ENCODE data around the gene SSPN. TPM values are rescaled to one million over a fixed set of nuclear protein-coding genes. Genes with fewer than 3 reads are reported as not detected.

The SSPN gene
- total RNA-seq, 1 donor from 2014 or later = 0.84 TPM

GRCh38 chr12:26193539-26193938 lies 1.8 kb upstream of the SSPN start:
- TF ChIP-seq EZH2phosphoT487 (IDR thresholded peaks at IDR 0.05) (no peak), CTCF (IDR thresholded peaks at IDR 0.05) (no peak), EZH2 (IDR thresholded peaks at IDR 0.05) (no peak)
- Histone ChIP-seq H3F3A (ENCODE audit: low read depth) (no peaks in the 10 kb centered on the region), H3K79me2 (ENCODE audit: low read depth) (no peaks in the 10 kb centered on the region), H3K27ac (no peak overlapping the region), H3K27me3 (peaks cover 61% of the 10 kb centered on the region), H2AFZ (replicated peaks) (no peak overlapping the region), H3K4me1 (peaks cover 5% of the 10 kb centered on the region), H3K36me3 (no peaks in the 10 kb centered on the region), H3K4me3 (no peak overlapping the region), H4K20me1 (ENCODE audit: low read depth) (no peaks in the 10 kb centered on the region), H3K9me3 (ENCODE audit: low read depth) (no peaks in the 10 kb centered on the region), H3K9ac (no peak overlapping the region), H3K4me2 (no peak overlapping the region)
- no peaks in the 10 kb centered on the region for H3K27me3 Mint-ChIP-seq (ENCODE audit: insufficient read depth, low read depth)
- H3K4me1 Mint-ChIP-seq = peaks cover 15% of the 10 kb centered on the region
- no peaks in the 10 kb centered on the region for H3K36me3 Mint-ChIP-seq
- H3K27ac Mint-ChIP-seq = no peak overlapping the region
- H3K9me3 Mint-ChIP-seq = no peaks in the 10 kb centered on the region
- no peak for DNase-seq (ENCODE audit: low spot score)
- H3K4me3 Mint-ChIP-seq = no peak overlapping the region

- peak overlapping the region; percentile 94 for H3K4me3 Mint-ChIP-seq
- H3K9me3 Mint-ChIP-seq = no peaks in the 10 kb centered on the region
- Histone ChIP-seq H4K20me1 (ENCODE audit: low read depth) (no peaks in the 10 kb centered on the region), H3K36me3 (no peaks in the 10 kb centered on the region), H3K27me3 (peaks cover 65% of the 10 kb centered on the region), H3K9me3 (ENCODE audit: low read depth) (no peaks in the 10 kb centered on the region), H3K4me2 (peak overlapping the region; percentile 98), H2AFZ (replicated peaks) (peak overlapping the region; percentile 96), H3F3A (ENCODE audit: low read depth) (no peaks in the 10 kb centered on the region), H3K79me2 (ENCODE audit: low read depth) (no peaks in the 10 kb centered on the region), H3K4me1 (peaks cover 5% of the 10 kb centered on the region), H3K9ac (no peak overlapping the region), H3K27ac (no peak overlapping the region), H3K4me3 (peak overlapping the region; percentile 64)
- H3K36me3 Mint-ChIP-seq = no peaks in the 10 kb centered on the region
- H3K27me3 Mint-ChIP-seq (ENCODE audit: insufficient read depth, low read depth) = no peaks in the 10 kb centered on the region
- no peak for TF ChIP-seq CTCF (IDR thresholded peaks at IDR 0.05)
- peak; percentile 52 for TF ChIP-seq EZH2phosphoT487 (IDR thresholded peaks at IDR 0.05)
- TF ChIP-seq EZH2 (IDR thresholded peaks at IDR 0.05) = peak; percentile 74
- peak overlapping the region; percentile 98 for H3K27ac Mint-ChIP-seq
- H3K4me1 Mint-ChIP-seq = peaks cover 15% of the 10 kb centered on the region
- DNase-seq (ENCODE audit: low spot score) = peak; percentile 58
These were observed 458 bp downstream of the SSPN start for GRCh38 chr12:26195641-26196420.

- Histone ChIP-seq H3K4me2 (peak overlapping the region; percentile 98), H3F3A (ENCODE audit: low read depth) (no peaks in the 10 kb centered on the region), H3K27me3 (peaks cover 65% of the 10 kb centered on the region), H3K4me1 (peaks cover 5% of the 10 kb centered on the region), H3K4me3 (peak overlapping the region; percentile 64), H3K79me2 (ENCODE audit: low read depth) (no peaks in the 10 kb centered on the region), H3K27ac (no peak overlapping the region), H3K36me3 (no peaks in the 10 kb centered on the region), H2AFZ (replicated peaks) (peak overlapping the region; percentile 96), H3K9ac (no peak overlapping the region), H3K9me3 (ENCODE audit: low read depth) (no peaks in the 10 kb centered on the region), H4K20me1 (ENCODE audit: low read depth) (no peaks in the 10 kb centered on the region)
- Mint-ChIP-seq H3K27me3 (ENCODE audit: insufficient read depth, low read depth) (no peaks in the 10 kb centered on the region), H3K4me1 (peaks cover 15% of the 10 kb centered on the region), H3K36me3 (no peaks in the 10 kb centered on the region), H3K4me3 (peak overlapping the region; percentile 94), H3K9me3 (no peaks in the 10 kb centered on the region), H3K27ac (peak overlapping the region; percentile 98)
- no peak for TF ChIP-seq CTCF (IDR thresholded peaks at IDR 0.05)
- TF ChIP-seq EZH2 (IDR thresholded peaks at IDR 0.05) = no peak
- no peak for TF ChIP-seq EZH2phosphoT487 (IDR thresholded peaks at IDR 0.05)
- DNase-seq (ENCODE audit: low spot score) = no peak
These were observed 996 bp downstream of the SSPN start for GRCh38 chr12:26196421-26196716.
